H1 (cell line): ENCODE results near the gene GINS3. TPM values are rescaled to one million over a fixed set of nuclear protein-coding genes. Genes with fewer than 3 reads are reported as not detected.

ENCODE experiments used
- CTCF ChIA-PET: fragments of 300-600 bp; sonication (Branson Sonifier 250); formaldehyde crosslinking; loops from one replicate; lab custom pipeline; 2021; ENCODE audit not compliant: partially characterized antibody; lab: Charles Lee
- POLR2A ChIA-PET: fragments of 300-600 bp; sonication (Branson Sonifier 250); formaldehyde crosslinking; loops from one replicate; lab custom pipeline; 2021; ENCODE audit warnings: inconsistent platforms; ENCODE audit not compliant: partially characterized antibody; lab: Charles Lee
- DNase-seq, 2 experiments: peaks; one replicate each; pipeline versions ENCODE4 v3.0.0 to v3.0.0-alpha.2; 2010 to 2022; ENCODE audit warnings: low spot score in 2 of 2, low read depth in 1 of 2, mixed read lengths in 1 of 2
- FAIRE-seq: peaks from 2 replicates; lab custom pipeline; 2011; peaks lifted over from hg19 to GRCh38; lab: Jason Lieb, UNC
- H2AFZ ChIP-seq: 2 replicates; pipeline ENCODE4 v1.8.1; 2012; ENCODE audit warnings: low read length, inconsistent platforms
- H2AK5ac ChIP-seq: 2 replicates; pipeline ENCODE4 v1.6.1; 2013; ENCODE audit warnings: low read depth, low read length
- H2BK120ac ChIP-seq: replicated peaks from 2 replicates; pipeline ENCODE3; 2013; ENCODE audit warnings: low read depth, low read length, inconsistent platforms
- H2BK12ac ChIP-seq: 2 replicates; pipeline ENCODE4 v1.6.1; 2013; ENCODE audit warnings: low read depth, low read length
- H2BK15ac ChIP-seq: 2 replicates; pipeline ENCODE4 v1.6.1; 2013; ENCODE audit warnings: low read length
- H2BK20ac ChIP-seq: 2 replicates; pipeline ENCODE4 v1.6.1; 2013; ENCODE audit warnings: low read length
- H2BK5ac ChIP-seq: 2 replicates; pipeline ENCODE4 v1.6.1; 2013; ENCODE audit warnings: low read depth, low read length
- H3K14ac ChIP-seq: 2 replicates; pipeline ENCODE4 v1.6.1; 2013; ENCODE audit warnings: inconsistent platforms; ENCODE audit not compliant: insufficient read length
- H3K18ac ChIP-seq: 2 replicates; pipeline ENCODE4 v1.6.1; 2013; ENCODE audit warnings: low read length; ENCODE audit errors: extremely low read depth
- H3K23ac ChIP-seq: 2 replicates; pipeline ENCODE4 v1.6.1; 2013; ENCODE audit warnings: inconsistent platforms; ENCODE audit not compliant: insufficient read length
- H3K23me2 ChIP-seq: 2 replicates; pipeline ENCODE4 v1.6.1; 2013; ENCODE audit warnings: low read depth, low read length
- H3K27ac ChIP-seq: 2 replicates; pipeline ENCODE4 v1.6.1; 2011; ENCODE audit warnings: low read depth, low read length, inconsistent platforms
- H3K27me3 ChIP-seq, 4 experiments: replicated peaks in 1 of 4; 1 replicate in 1 of 4; 2 replicates in 3 of 4; pipeline versions ENCODE4 v1.6.1 to v1.8.1; 2011 to 2013; ENCODE audit warnings: low read length in 3 of 4, mild to moderate bottlenecking in 3 of 4, inconsistent platforms in 2 of 4, mixed read lengths in 2 of 4, moderate library complexity in 1 of 4; ENCODE audit not compliant: control insufficient read depth in 3 of 4, insufficient read depth in 3 of 4; ENCODE audit errors: extremely low read depth in 1 of 4
- H3K36me3 ChIP-seq, 4 experiments: 2 replicates each; pipeline versions ENCODE4 v1.6.1 to v1.8.1; 2011 to 2013; ENCODE audit warnings: mild to moderate bottlenecking in 4 of 4, low read length in 3 of 4, moderate library complexity in 2 of 4, control low read depth in 1 of 4, inconsistent platforms in 1 of 4; ENCODE audit not compliant: insufficient read depth in 4 of 4, control insufficient read depth in 2 of 4
- H3K4ac ChIP-seq: replicated peaks from 2 replicates; pipeline ENCODE3; 2013; ENCODE audit warnings: low read length, low read depth, mixed read lengths, inconsistent platforms; ENCODE audit not compliant: insufficient read length
- H3K4me1 ChIP-seq, 4 experiments: replicated peaks in 1 of 4; 1 replicate in 1 of 4; 2 replicates in 3 of 4; pipeline versions ENCODE4 v1.6.1 to v1.8.1; 2011 to 2013; ENCODE audit warnings: low read length in 3 of 4, inconsistent platforms in 2 of 4, mixed read lengths in 1 of 4; ENCODE audit not compliant: insufficient read depth in 4 of 4, control insufficient read depth in 3 of 4
- H3K4me2 ChIP-seq, 2 experiments: 2 replicates each; pipeline versions ENCODE4 v1.6.1 to v1.8.1; 2011 to 2013; ENCODE audit warnings: low read depth in 2 of 2, low read length in 2 of 2, control low read depth in 1 of 2, inconsistent platforms in 1 of 2, mild to moderate bottlenecking in 1 of 2; ENCODE audit not compliant: insufficient read depth in 1 of 2
- H3K4me3 ChIP-seq, 4 experiments: fragments of 200-600, 300-600 bp in 1 of 4; sonication (generic), shearing (Covaris generic), sonication (Bioruptor Twin) in 1 of 4; 2 replicates each; pipeline versions ENCODE4 v1.5.1 to v1.8.1; 2011 to 2016; ENCODE audit warnings: low read length in 4 of 4, low read depth in 3 of 4, control low read depth in 2 of 4, inconsistent platforms in 2 of 4, mild to moderate bottlenecking in 2 of 4, mixed read lengths in 1 of 4, moderate library complexity in 1 of 4; ENCODE audit not compliant: insufficient read depth in 2 of 4; ENCODE audit errors: extremely low read depth in 1 of 4
- H3K56ac ChIP-seq: replicated peaks from 2 replicates; pipeline ENCODE3; 2013; ENCODE audit warnings: low read depth, mild to moderate bottlenecking, mixed read lengths, low read length, inconsistent platforms; ENCODE audit not compliant: insufficient read length
- H3K79me1 ChIP-seq: 2 replicates; pipeline ENCODE4 v1.6.1; 2013; ENCODE audit warnings: low read depth, low read length, control low read depth
- H3K79me2 ChIP-seq, 2 experiments: 2 replicates each; pipeline versions ENCODE4 v1.6.1 to v1.8.1; 2012 to 2013; ENCODE audit warnings: low read length in 2 of 2, mild to moderate bottlenecking in 2 of 2, inconsistent platforms in 1 of 2; ENCODE audit not compliant: insufficient read depth in 2 of 2, control insufficient read depth in 1 of 2
- H3K9ac ChIP-seq, 4 experiments: replicated peaks in 1 of 4; 1 replicate in 1 of 4; 2 replicates in 3 of 4; pipeline versions ENCODE4 v1.6.1 to v1.8.1; 2011 to 2013; ENCODE audit warnings: low read depth in 3 of 4, low read length in 3 of 4, control low read depth in 2 of 4, mild to moderate bottlenecking in 2 of 4, moderate library complexity in 2 of 4, inconsistent platforms in 1 of 4; ENCODE audit errors: extremely low read depth in 1 of 4
- H3K9me3 ChIP-seq, 2 experiments: 2 replicates each; pipeline versions ENCODE4 v1.6.1 to v1.8.1; 2012 to 2013; ENCODE audit warnings: mild to moderate bottlenecking in 2 of 2, moderate library complexity in 2 of 2, control low read depth in 1 of 2, inconsistent platforms in 1 of 2, low read depth in 1 of 2, low read length in 1 of 2, mixed read lengths in 1 of 2; ENCODE audit not compliant: insufficient read depth in 2 of 2
- H4K20me1 ChIP-seq, 2 experiments: replicated peaks in 1 of 2; 2 replicates each; pipeline versions ENCODE3 to v1.8.1; 2011 to 2013; ENCODE audit warnings: inconsistent platforms in 2 of 2, low read length in 2 of 2, mild to moderate bottlenecking in 1 of 2; ENCODE audit not compliant: insufficient read depth in 2 of 2, control insufficient read depth in 1 of 2
- H4K5ac ChIP-seq: 2 replicates; pipeline ENCODE4 v1.6.1; 2013; ENCODE audit warnings: low read length, low read depth, mixed read lengths, inconsistent platforms; ENCODE audit not compliant: insufficient read length
- H4K8ac ChIP-seq: 2 replicates; pipeline ENCODE4 v1.8.0; 2013; ENCODE audit warnings: mild to moderate bottlenecking, moderate library complexity, low read length, inconsistent platforms; ENCODE audit not compliant: insufficient read depth; ENCODE audit errors: extremely low read depth
- H4K91ac ChIP-seq: replicated peaks from 2 replicates; pipeline ENCODE3; 2013; ENCODE audit warnings: low read length, mixed read lengths, inconsistent platforms; ENCODE audit not compliant: insufficient read length
- ATF2 ChIP-seq: IDR thresholded peaks from 2 replicates; pipeline ENCODE4 v1.6.1; 2012; ENCODE audit warnings: low read length, inconsistent platforms
- CBX5 ChIP-seq: fragments of 300-800, 300-1000 bp; sonication (generic); IDR thresholded peaks from 2 replicates; pipeline ENCODE4 v1.7.1; 2016; ENCODE audit warnings: antibody characterized with exemption, low read length, low read depth
- CEBPB ChIP-seq: IDR thresholded peaks from 2 replicates; pipeline ENCODE4 v1.6.1; 2012; ENCODE audit warnings: low read depth, low read length
- E2F6 ChIP-seq: IDR thresholded peaks from 2 replicates; pipeline ENCODE4 v1.6.1; 2012; ENCODE audit warnings: inconsistent platforms
- KDM1A ChIP-seq: fragments of 200-600, 300-600 bp; sonication (generic); IDR thresholded peaks from 2 replicates; pipeline ENCODE4 v1.7.1; 2016; ENCODE audit warnings: mild to moderate bottlenecking, low read length, borderline replicate concordance
- POLR2AphosphoS5 ChIP-seq: IDR thresholded peaks from 2 replicates; pipeline ENCODE4 v1.6.1; 2011; ENCODE audit warnings: low read depth, low read length
- RNF2 ChIP-seq: fragments of 200-900, 300-1000 bp; sonication (generic); IDR thresholded peaks from 2 replicates; pipeline ENCODE4 v1.7.1; 2016; ENCODE audit warnings: borderline replicate concordance, low read depth, mild to moderate bottlenecking, antibody characterized with exemption, low read length; ENCODE audit not compliant: poor library complexity, severe bottlenecking; ENCODE audit errors: missing control alignments
- SP1 ChIP-seq: IDR thresholded peaks from 2 replicates; pipeline ENCODE4 v1.6.1; 2011; ENCODE audit warnings: low read depth, low read length
- SUZ12 ChIP-seq: fragments of 200-600 bp; sonication (generic); IDR thresholded peaks from 2 replicates; pipeline ENCODE4 v1.6.1; 2012; ENCODE audit warnings: mild to moderate bottlenecking, inconsistent platforms, low read length, moderate library complexity, mixed read lengths
- WGBS, 2 experiments: shearing (Covaris generic) in 1 of 2; methylation state at CpG; one replicate each; pipeline versions ENCODE4 v1.1.6 to v1.1.7; 2013 to 2015; ENCODE audit warnings: low lambda C conversion rate in 2 of 2, mixed read lengths in 2 of 2, inconsistent platforms in 1 of 2, low coverage in 1 of 2, missing lambda C conversion rate in 1 of 2; ENCODE audit not compliant: insufficient replicate concordance in 2 of 2, insufficient coverage in 1 of 2, insufficient read length in 1 of 2; ENCODE audit errors: extremely low coverage in 1 of 2, missing lambda C conversion rate in 1 of 2; 5-methylcytosine and 5-hydroxymethylcytosine counted together
- polyA plus RNA-seq, 7 experiments: library from polyadenylated mRNA; depleted of rRNA in 3 of 7; stranded (reverse) in 5 of 7; unstranded in 2 of 7; fragments of >200 nt in 5 of 7; fragments of 200-250 nt in 2 of 7; gene quantifications; 1 replicate in 5 of 7; 2 replicates in 1 of 7; 4 replicates in 1 of 7; pipeline versions ENCODE4 v1.2.1 to v1.2.3, GENCODE V29; 2011 to 2013; ENCODE audit warnings: missing spikeins in 2 of 7, mixed read lengths in 2 of 7
- total RNA-seq: library from RNA; stranded (reverse); fragmentation: NEBNext Ultra II Directional; extraction: Animal tissue kit (Norgen Biotek cat#: 25700); gene quantifications from 2 replicates; pipeline ENCODE4 v1.2.1, GENCODE V29; 2021
- TF ChIP-seq, protein P1 (sequence below): IDR thresholded peaks from 2 replicates; pipeline ENCODE4 v1.6.1; 2012; ENCODE audit warnings: inconsistent platforms

Gene GINS3
- total and polyA plus RNA-seq, 2 of the 8 experiments (the other 6 are each of a cell fraction or from before 2014, with no cell fraction given), result 12.9 to 15.4 TPM

DNA sequence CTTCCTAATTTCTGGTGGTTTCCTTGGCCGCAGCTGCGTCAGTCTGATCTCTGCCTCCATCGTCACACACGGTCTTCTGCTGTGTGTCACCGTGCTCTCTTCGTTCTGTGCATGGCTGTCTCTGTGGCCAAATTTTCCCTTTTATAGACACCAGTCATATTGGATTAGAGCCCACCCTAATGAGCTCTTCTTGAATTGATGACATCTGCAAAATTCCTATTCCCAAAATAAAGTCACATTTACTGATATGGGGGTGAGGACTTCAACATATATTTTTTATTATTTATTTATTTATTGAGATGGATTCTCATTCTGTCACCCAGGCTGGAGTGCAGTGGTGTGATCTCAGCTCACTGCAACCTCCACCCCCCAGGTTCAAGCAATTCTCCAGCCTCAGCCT is 38.4 kb downstream of the GINS3 start:
- Histone ChIP-seq H3K27ac (no peak overlapping the region), H3K4me2 (no peak overlapping the region), H3K9ac (no peak overlapping the region), H4K20me1 (no peaks in the 10 kb centered on the region), H2BK15ac (no peak overlapping the region), H4K5ac (no peak overlapping the region), H2BK120ac (no peak overlapping the region), H3K18ac (no peak overlapping the region), H3K36me3 (no peaks in the 10 kb centered on the region), H3K79me2 (no peaks in the 10 kb centered on the region), H3K27me3 (no peaks in the 10 kb centered on the region; a peak in 1 of 7 replicates), H3K9me3 (no peaks in the 10 kb centered on the region), H2AFZ (no peak overlapping the region), H2BK20ac (no peak overlapping the region), H3K4me1 (no peaks in the 10 kb centered on the region), H4K8ac (no peak overlapping the region), H3K23ac (no peak overlapping the region), H3K14ac (no peak overlapping the region), H2BK12ac (no peak overlapping the region), H2BK5ac (no peak overlapping the region), H4K91ac (no peak overlapping the region), H3K23me2 (no peaks in the 10 kb centered on the region), H3K4ac (no peak overlapping the region), H3K79me1 (no peaks in the 10 kb centered on the region), H2AK5ac (no peak overlapping the region), H3K56ac (no peak overlapping the region), H3K4me3 (no peak overlapping the region)
- FAIRE-seq (no peak), DNase-seq (no peak)
- POLR2A ChIA-PET, result no interaction called here
- CTCF ChIA-PET, result interaction anchor here (1.1 to 1.2 kb wide), 3 partner anchors 9 to 94 kb away, joined by 3 read pairs; no protein-coding TSS in a partner anchor
- WGBS, 2 experiments, result 87% methylated on average over 6 of the region's 6 CpGs; no CpG with 5 or more reads in 1 of the 2 experiments
- TF ChIP-seq CBX5 (no peak), POLR2AphosphoS5 (no peak), SP1 (no peak), E2F6 (no peak), CEBPB (no peak), SUZ12 (no peak), RNF2 (no peak), KDM1A (no peak), ATF2 (no peak)
- TF ChIP-seq, protein P1, sequence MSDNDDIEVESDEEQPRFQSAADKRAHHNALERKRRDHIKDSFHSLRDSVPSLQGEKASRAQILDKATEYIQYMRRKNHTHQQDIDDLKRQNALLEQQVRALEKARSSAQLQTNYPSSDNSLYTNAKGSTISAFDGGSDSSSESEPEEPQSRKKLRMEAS, result no peak
